Ishikawa (cell line): ENCODE results near the gene GOLPH3L.
A peak's percentile ranks its signal among the peaks of the same experiment; 100 is the strongest.

Experiments
- CEBPB ChIP-seq: IDR thresholded peaks from 2 replicates; pipeline ENCODE4 v1.6.1; 2012
- CREB1 ChIP-seq: IDR thresholded peaks from 2 replicates; pipeline ENCODE4 v1.6.1; 2012; ENCODE audit warnings: low read depth
- EGR1 ChIP-seq: IDR thresholded peaks from 2 replicates; pipeline ENCODE4 v1.6.1; 2012
- EP300 ChIP-seq: IDR thresholded peaks from 2 replicates; pipeline ENCODE4 v1.6.1; 2012; ENCODE audit warnings: borderline replicate concordance
- FOXM1 ChIP-seq: IDR thresholded peaks from 2 replicates; pipeline ENCODE4 v1.6.1; 2012; ENCODE audit warnings: low read depth, borderline replicate concordance
- NFIC ChIP-seq: IDR thresholded peaks from 2 replicates; pipeline ENCODE4 v1.6.1; 2012
- RAD21 ChIP-seq: IDR thresholded peaks from 2 replicates; pipeline ENCODE4 v1.6.1; 2012; ENCODE audit warnings: low read depth
- TAF1 ChIP-seq: IDR thresholded peaks from 2 replicates; pipeline ENCODE4 v1.6.1; 2012; ENCODE audit warnings: low read depth, mild to moderate bottlenecking
- TCF12 ChIP-seq: IDR thresholded peaks from 2 replicates; pipeline ENCODE4 v1.6.1; 2012; ENCODE audit warnings: low read depth
- TEAD4 ChIP-seq: IDR thresholded peaks from 2 replicates; pipeline ENCODE4 v1.6.1; 2012
- YY1 ChIP-seq: IDR thresholded peaks from 2 replicates; pipeline ENCODE4 v1.6.1; 2012; ENCODE audit warnings: low read depth
- ZBTB7A ChIP-seq: IDR thresholded peaks from 2 replicates; pipeline ENCODE4 v1.6.1; 2012; ENCODE audit warnings: low read depth
- TF ChIP-seq, protein P1 (sequence below): IDR thresholded peaks from 2 replicates; pipeline ENCODE4 v1.6.1; 2012
- TF ChIP-seq, protein P2 (sequence below): IDR thresholded peaks from 2 replicates; pipeline ENCODE4 v1.6.1; 2012
- TF ChIP-seq, protein P3 (sequence below): IDR thresholded peaks from 2 replicates; pipeline ENCODE4 v1.6.1; 2012; ENCODE audit warnings: low read depth, mild to moderate bottlenecking

The GOLPH3L gene

GRCh38 chr1:150627826-150628410 is 69.0 kb downstream of the GOLPH3L start:
- no peak for TF ChIP-seq CREB1
- TF ChIP-seq, protein P1, sequence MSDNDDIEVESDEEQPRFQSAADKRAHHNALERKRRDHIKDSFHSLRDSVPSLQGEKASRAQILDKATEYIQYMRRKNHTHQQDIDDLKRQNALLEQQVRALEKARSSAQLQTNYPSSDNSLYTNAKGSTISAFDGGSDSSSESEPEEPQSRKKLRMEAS: no peak
- no peak for TF ChIP-seq ZBTB7A
- TF ChIP-seq, protein P2, sequence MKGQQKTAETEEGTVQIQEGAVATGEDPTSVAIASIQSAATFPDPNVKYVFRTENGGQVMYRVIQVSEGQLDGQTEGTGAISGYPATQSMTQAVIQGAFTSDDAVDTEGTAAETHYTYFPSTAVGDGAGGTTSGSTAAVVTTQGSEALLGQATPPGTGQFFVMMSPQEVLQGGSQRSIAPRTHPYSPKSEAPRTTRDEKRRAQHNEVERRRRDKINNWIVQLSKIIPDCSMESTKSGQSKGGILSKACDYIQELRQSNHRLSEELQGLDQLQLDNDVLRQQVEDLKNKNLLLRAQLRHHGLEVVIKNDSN: no peak
- no peak for TF ChIP-seq NFIC
- no peak for TF ChIP-seq EGR1
- TF ChIP-seq EP300: no peak
- TF ChIP-seq FOXM1: no peak
- TF ChIP-seq TAF1: no peak
- TF ChIP-seq TEAD4: no peak
- TF ChIP-seq RAD21: no peak
- TF ChIP-seq, protein P3, sequence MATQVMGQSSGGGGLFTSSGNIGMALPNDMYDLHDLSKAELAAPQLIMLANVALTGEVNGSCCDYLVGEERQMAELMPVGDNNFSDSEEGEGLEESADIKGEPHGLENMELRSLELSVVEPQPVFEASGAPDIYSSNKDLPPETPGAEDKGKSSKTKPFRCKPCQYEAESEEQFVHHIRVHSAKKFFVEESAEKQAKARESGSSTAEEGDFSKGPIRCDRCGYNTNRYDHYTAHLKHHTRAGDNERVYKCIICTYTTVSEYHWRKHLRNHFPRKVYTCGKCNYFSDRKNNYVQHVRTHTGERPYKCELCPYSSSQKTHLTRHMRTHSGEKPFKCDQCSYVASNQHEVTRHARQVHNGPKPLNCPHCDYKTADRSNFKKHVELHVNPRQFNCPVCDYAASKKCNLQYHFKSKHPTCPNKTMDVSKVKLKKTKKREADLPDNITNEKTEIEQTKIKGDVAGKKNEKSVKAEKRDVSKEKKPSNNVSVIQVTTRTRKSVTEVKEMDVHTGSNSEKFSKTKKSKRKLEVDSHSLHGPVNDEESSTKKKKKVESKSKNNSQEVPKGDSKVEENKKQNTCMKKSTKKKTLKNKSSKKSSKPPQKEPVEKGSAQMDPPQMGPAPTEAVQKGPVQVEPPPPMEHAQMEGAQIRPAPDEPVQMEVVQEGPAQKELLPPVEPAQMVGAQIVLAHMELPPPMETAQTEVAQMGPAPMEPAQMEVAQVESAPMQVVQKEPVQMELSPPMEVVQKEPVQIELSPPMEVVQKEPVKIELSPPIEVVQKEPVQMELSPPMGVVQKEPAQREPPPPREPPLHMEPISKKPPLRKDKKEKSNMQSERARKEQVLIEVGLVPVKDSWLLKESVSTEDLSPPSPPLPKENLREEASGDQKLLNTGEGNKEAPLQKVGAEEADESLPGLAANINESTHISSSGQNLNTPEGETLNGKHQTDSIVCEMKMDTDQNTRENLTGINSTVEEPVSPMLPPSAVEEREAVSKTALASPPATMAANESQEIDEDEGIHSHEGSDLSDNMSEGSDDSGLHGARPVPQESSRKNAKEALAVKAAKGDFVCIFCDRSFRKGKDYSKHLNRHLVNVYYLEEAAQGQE: no peak
- no peak for TF ChIP-seq TCF12
- no peak for TF ChIP-seq CEBPB
- no peak for TF ChIP-seq YY1

DNA sequence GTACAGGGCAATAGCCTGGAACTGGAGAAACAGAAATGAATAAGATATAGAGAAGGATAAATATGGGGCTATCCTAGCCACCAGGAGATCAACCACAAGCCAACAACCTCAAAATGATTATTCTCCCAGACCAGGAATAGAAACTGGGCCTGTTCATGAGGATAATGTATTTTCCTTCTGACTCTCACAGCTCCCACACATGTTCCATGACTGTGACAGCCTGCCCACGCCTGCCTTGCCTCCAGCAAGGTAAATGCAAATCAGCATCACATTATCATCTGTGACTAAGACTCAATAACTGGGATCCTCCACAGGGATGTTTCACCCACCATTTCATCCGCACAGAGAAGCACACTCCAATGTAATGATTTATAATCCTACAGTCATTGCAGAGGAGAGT is 70.8 kb downstream of the GOLPH3L start:
- TF ChIP-seq FOXM1: no peak
- TF ChIP-seq CEBPB: no peak
- TF ChIP-seq, protein P2: no peak
- no peak for TF ChIP-seq TCF12
- TF ChIP-seq TEAD4: no peak

GRCh38 chr1:150622303-150622975 is 74.5 kb downstream of the GOLPH3L start:
- TF ChIP-seq RAD21 (no peak), TCF12 (no peak), NFIC (no peak), CREB1 (no peak), YY1 (no peak), ZBTB7A (no peak)
- TF ChIP-seq, protein P1: no peak
- TF ChIP-seq, protein P3: no peak

GRCh38 chr1:150621497-150622302 is 75.3 kb downstream of the GOLPH3L start:
- TF ChIP-seq RAD21 (peak; percentile 42), CEBPB (0 out of 2 replicates have a peak, but pooled peaks have one; percentile 7)
- TF ChIP-seq, protein P3: no peak
